ENCODE results near the gene LBHD2.

The LBHD2 gene

GRCh38 chr14:103074729-103075367 is 9.2 kb upstream of the LBHD2 start:
- Histone ChIP-seq H3K27me3 (replicated peaks; ENCODE audit: control insufficient read depth, insufficient read depth, low read length) (no peaks in the 10 kb centered on the region), H3K4me3 (replicated peaks; ENCODE audit: low read depth, low read length) (peak overlapping the region; percentile 54), H3K36me3 (ENCODE audit: control insufficient read depth, insufficient read depth, low read length) (no peaks in the 10 kb centered on the region)
- DNase-seq (ENCODE audit: extremely low read depth, insufficient read length) = peak; percentile 53
- TF ChIP-seq, protein P1, sequence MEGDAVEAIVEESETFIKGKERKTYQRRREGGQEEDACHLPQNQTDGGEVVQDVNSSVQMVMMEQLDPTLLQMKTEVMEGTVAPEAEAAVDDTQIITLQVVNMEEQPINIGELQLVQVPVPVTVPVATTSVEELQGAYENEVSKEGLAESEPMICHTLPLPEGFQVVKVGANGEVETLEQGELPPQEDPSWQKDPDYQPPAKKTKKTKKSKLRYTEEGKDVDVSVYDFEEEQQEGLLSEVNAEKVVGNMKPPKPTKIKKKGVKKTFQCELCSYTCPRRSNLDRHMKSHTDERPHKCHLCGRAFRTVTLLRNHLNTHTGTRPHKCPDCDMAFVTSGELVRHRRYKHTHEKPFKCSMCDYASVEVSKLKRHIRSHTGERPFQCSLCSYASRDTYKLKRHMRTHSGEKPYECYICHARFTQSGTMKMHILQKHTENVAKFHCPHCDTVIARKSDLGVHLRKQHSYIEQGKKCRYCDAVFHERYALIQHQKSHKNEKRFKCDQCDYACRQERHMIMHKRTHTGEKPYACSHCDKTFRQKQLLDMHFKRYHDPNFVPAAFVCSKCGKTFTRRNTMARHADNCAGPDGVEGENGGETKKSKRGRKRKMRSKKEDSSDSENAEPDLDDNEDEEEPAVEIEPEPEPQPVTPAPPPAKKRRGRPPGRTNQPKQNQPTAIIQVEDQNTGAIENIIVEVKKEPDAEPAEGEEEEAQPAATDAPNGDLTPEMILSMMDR (IDR thresholded peaks at IDR 0.05; ENCODE audit: insufficient read depth, low read length, poor library complexity, severe bottlenecking) = no peak

GRCh38 chr14:103078420-103078749 is 5.6 kb upstream of the LBHD2 start:
- Histone ChIP-seq H3K36me3 (ENCODE audit: control insufficient read depth, insufficient read depth, low read length) (no peaks in the 10 kb centered on the region), H3K4me3 (replicated peaks; ENCODE audit: low read depth, low read length) (no peak overlapping the region)

GRCh38 chr14:103078860-103079587 is 5.0 kb upstream of the LBHD2 start:
- no peaks in the 10 kb centered on the region for H3K36me3 ChIP-seq (ENCODE audit: control insufficient read depth, insufficient read depth, low read length)
- no peak overlapping the region for H3K4me3 ChIP-seq (replicated peaks; ENCODE audit: low read depth, low read length)
- TF ChIP-seq, protein P1 (IDR thresholded peaks at IDR 0.05; ENCODE audit: insufficient read depth, low read length, poor library complexity, severe bottlenecking) = no peak
- no peaks in the 10 kb centered on the region; the same call in 1 of the 2 replicates for H3K27me3 ChIP-seq (replicated peaks; ENCODE audit: control insufficient read depth, insufficient read depth, low read length)
- no peak for DNase-seq (ENCODE audit: extremely low read depth, insufficient read length)

More at GRCh38 chr14:103078420-103078749, 5.6 kb upstream of the LBHD2 start:
- TF ChIP-seq, protein P1 (IDR thresholded peaks at IDR 0.05; ENCODE audit: insufficient read depth, low read length, poor library complexity, severe bottlenecking) = peak; percentile 85
- no peaks in the 10 kb centered on the region for H3K27me3 ChIP-seq (replicated peaks; ENCODE audit: control insufficient read depth, insufficient read depth, low read length)
- no peak for DNase-seq (ENCODE audit: extremely low read depth, insufficient read length)

- TF ChIP-seq, protein P1 (IDR thresholded peaks at IDR 0.05; ENCODE audit: insufficient read depth, low read length, poor library complexity, severe bottlenecking) = no peak
- H3K36me3 ChIP-seq (ENCODE audit: control insufficient read depth, insufficient read depth, low read length) = no peaks in the 10 kb centered on the region
- H3K4me3 ChIP-seq (replicated peaks; ENCODE audit: low read depth, low read length) = no peak overlapping the region
- peaks cover 1% of the 10 kb centered on the region; the same call in 1 of the 2 replicates for H3K27me3 ChIP-seq (replicated peaks; ENCODE audit: control insufficient read depth, insufficient read depth, low read length)
- no peak for DNase-seq (ENCODE audit: extremely low read depth, insufficient read length)
These were observed 2.1 kb upstream of the LBHD2 start for GRCh38 chr14:103081951-103082350.

- Histone ChIP-seq H3K27me3 (replicated peaks; ENCODE audit: control insufficient read depth, insufficient read depth, low read length) (peaks cover 1% of the 10 kb centered on the region; the same call in 1 of the 2 replicates), H3K4me3 (replicated peaks; ENCODE audit: low read depth, low read length) (no peak overlapping the region), H3K36me3 (ENCODE audit: control insufficient read depth, insufficient read depth, low read length) (no peaks in the 10 kb centered on the region)
- no peak for DNase-seq (ENCODE audit: extremely low read depth, insufficient read length)
- TF ChIP-seq, protein P1 (IDR thresholded peaks at IDR 0.05; ENCODE audit: insufficient read depth, low read length, poor library complexity, severe bottlenecking) = peak; percentile 48
These were observed 1.4 kb downstream of the LBHD2 start for GRCh38 chr14:103085106-103086091.

Data from GM06990 (cell line).